Brain microvascular endothelial cell (primary cell): Measurements from ENCODE around the gene KRT17.

Source experiments
- DNase-seq: peaks from one replicate; pipeline ENCODE4 v3.0.0-alpha.2; 2020
- H3K27ac ChIP-seq: fragments of 250-450 bp; sonication (Bioruptor Pico); 2 replicates; pipeline ENCODE4 v1.5.1; 2020; ENCODE audit warnings: mild to moderate bottlenecking, moderate library complexity
- H3K27me3 ChIP-seq: fragments of 250-450 bp; sonication (Bioruptor Pico); replicated peaks from 2 replicates; pipeline ENCODE4 v1.5.1; 2020; ENCODE audit warnings: mild to moderate bottlenecking
- H3K36me3 ChIP-seq: fragments of 250-450 bp; sonication (Bioruptor Pico); replicated peaks from 2 replicates; pipeline ENCODE4 v1.5.1; 2020; ENCODE audit warnings: mild to moderate bottlenecking
- H3K4me3 ChIP-seq: 2 replicates; pipeline ENCODE4 v1.5.1; 2011; ENCODE audit warnings: low read depth, mild to moderate bottlenecking, control low read depth, low read length, moderate library complexity
- in situ Hi-C: cut with HindIII; loops from 2 replicates; pipeline ENCODE4 v1.10.0; 2017; ENCODE audit warnings: low sequenced_read_pairs, low pct_ligation_motif_present
- TF ChIP-seq, protein P1 (sequence below): IDR thresholded peaks from 2 replicates; pipeline ENCODE4 v1.5.1; 2011; ENCODE audit warnings: low read depth, mild to moderate bottlenecking, moderate library complexity, low read length, control low read depth, inconsistent platforms; ENCODE audit errors: missing control alignments

Gene KRT17

DNA sequence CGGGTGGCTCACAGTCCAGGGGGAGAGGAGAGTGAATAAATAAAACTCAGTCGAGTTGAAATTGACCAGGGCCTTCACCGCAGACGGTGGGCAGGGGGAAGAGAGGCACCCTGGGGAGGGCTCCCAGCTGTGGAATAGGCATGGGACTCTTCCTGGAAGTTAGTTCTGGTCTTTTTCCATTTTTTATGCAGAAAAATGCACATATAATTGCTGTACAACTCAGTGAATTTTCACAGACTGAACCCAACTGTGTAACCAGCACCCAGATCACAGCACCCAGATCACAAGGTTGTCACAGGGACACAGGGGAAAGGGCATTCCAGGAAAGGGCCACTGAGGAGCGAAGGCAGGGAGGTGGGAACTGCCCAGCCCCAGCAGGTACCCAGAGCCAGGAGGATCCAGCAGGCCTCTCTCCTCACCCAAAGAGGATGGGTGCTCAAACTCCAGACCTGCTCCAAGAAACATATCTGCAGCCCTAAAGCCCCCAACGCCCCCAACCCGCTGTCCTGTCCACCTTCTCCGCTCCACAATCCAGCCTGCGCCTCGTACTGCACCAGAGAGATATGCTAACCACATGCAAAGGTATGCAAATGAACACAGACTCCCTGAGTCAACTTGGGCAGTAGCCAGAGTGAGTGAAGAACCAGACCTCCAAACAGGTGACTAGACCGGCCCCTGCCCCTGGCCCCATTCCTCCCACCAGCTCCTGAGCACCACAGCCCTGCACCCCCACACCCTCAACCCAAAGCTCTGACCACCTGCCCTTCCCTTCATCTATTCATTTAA, 35.2 kb upstream of the KRT17 start:
- TF ChIP-seq, protein P1, sequence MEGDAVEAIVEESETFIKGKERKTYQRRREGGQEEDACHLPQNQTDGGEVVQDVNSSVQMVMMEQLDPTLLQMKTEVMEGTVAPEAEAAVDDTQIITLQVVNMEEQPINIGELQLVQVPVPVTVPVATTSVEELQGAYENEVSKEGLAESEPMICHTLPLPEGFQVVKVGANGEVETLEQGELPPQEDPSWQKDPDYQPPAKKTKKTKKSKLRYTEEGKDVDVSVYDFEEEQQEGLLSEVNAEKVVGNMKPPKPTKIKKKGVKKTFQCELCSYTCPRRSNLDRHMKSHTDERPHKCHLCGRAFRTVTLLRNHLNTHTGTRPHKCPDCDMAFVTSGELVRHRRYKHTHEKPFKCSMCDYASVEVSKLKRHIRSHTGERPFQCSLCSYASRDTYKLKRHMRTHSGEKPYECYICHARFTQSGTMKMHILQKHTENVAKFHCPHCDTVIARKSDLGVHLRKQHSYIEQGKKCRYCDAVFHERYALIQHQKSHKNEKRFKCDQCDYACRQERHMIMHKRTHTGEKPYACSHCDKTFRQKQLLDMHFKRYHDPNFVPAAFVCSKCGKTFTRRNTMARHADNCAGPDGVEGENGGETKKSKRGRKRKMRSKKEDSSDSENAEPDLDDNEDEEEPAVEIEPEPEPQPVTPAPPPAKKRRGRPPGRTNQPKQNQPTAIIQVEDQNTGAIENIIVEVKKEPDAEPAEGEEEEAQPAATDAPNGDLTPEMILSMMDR = no peak
- in situ Hi-C loops = no loop called here
- Histone ChIP-seq H3K27me3 (no peaks in the 10 kb centered on the region), H3K27ac (no peak overlapping the region), H3K4me3 (no peak overlapping the region), H3K36me3 (no peaks in the 10 kb centered on the region)
- DNase-seq = no peak

DNA sequence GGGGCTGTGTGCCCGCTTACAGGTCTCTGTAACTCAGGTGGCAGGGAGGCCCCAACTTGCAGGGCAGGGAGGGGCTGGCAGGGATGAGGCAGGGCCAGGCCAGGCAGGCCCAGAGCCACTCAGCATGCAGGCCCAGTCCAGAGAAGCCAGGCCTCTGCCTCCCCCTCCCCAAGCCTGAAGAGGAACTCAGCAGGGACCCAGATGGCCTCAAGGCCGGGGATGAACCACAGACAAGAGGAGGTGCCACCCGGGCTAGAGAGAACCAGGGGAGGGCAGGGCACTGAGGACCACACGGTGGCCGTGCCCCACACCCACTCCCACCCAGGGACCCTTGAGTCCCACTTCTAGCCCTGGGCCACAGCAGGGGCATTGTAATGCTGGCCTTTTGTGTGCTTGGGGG, 34.5 kb upstream of the KRT17 start:
- in situ Hi-C loops = no loop called here
- H3K4me3 ChIP-seq = no peak overlapping the region
- TF ChIP-seq, protein P1 = no peak
- H3K27me3 ChIP-seq = no peaks in the 10 kb centered on the region
- no peak overlapping the region for H3K27ac ChIP-seq
- no peaks in the 10 kb centered on the region for H3K36me3 ChIP-seq
- no peak for DNase-seq

DNA sequence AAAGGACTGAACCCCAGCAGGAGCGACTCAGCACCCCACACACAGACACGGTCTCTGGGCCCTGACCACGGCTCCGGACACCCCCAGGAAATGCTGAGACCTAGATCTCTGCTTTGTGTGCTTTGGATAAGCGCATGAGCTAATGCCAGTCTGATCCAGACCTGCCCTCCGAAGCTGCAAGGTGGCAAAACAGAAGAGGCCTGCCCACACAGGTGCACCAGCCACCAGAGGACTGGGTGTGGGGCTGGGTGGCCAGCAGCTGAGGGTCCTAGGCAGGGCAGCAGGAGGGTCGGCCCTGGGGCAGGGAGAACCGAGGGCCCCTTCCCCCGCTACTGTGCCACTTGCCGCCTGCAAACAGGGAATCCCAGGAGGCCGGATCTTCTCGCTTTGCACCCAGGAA, 33.6 kb upstream of the KRT17 start:
- no peaks in the 10 kb centered on the region for H3K27me3 ChIP-seq
- in situ Hi-C loops = no loop called here
- H3K4me3 ChIP-seq = no peak overlapping the region
- H3K27ac ChIP-seq = no peak overlapping the region
- TF ChIP-seq, protein P1 = no peak
- DNase-seq = no peak
- no peaks in the 10 kb centered on the region for H3K36me3 ChIP-seq

DNA sequence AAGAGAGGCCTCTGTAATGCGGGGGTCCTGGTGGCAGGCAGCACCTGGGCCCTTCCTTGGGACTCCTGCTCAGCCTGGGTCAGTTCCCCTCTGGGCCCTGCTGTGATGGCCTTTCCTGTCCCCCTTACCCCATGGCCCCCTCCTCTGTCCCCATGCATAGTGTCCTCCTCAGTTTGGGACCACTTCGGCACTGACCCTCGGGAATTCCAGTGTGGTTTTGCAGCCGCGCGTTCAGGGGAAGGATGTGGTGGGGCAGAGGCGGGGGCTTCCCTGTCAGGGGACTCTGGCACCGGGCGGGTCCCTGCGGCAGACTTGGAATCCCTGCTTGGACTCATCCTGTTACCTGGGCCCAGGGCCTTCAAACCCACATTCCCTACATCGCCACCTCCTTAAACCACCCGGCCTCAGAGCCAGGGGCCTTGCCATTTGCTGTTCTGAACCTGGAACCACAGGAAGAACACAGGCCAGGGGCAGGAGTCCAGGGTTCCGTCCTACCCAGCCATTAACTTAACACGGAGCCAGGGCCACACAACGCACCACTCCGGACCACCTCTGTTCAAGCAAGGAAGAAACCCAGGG, 32.9 kb upstream of the KRT17 start:
- Histone ChIP-seq H3K4me3 (no peak overlapping the region), H3K27me3 (no peaks in the 10 kb centered on the region), H3K36me3 (no peaks in the 10 kb centered on the region), H3K27ac (no peak overlapping the region)
- in situ Hi-C loops = no loop called here
- TF ChIP-seq, protein P1 = no peak
- no peak for DNase-seq

DNA sequence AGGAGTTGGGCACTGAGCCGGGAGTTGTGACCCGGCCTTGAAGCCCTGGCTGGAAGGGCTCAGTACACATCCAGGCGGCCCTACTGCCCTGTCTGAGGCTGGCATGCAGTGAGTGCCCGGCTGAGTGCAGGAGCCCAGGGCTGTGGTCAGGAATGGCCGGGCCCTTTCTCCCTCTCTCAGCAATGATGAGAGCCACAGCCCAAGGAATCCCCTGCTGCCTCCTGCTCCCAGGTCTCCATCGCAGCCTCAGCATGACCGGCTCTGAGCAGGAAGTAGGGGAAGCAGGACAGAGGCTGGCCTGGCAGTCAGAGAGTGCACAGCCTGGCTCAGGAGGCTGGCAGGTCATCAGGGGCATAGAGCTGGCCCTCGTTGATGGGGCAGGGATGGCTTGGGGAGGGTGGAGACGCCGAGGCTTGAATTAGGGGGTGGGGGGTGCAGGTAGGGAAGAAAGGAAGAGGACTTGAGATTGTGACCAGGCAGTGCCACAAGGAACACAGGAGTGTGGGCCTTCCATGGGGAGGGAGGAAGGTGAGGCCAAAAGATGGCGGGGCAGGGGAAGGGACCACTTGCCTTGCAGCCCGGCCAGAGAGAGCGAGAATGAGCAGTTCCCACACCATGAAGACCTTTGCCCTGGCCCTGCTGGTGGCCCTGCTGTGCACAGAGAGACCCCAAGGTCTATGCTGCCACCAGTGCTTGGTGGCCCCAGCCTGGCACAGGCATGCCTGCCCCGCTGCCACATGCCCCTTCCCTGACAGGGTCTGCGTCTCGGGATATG, 32.1 kb upstream of the KRT17 start:
- TF ChIP-seq, protein P1 = no peak
- Histone ChIP-seq H3K4me3 (no peak overlapping the region), H3K27me3 (no peaks in the 10 kb centered on the region), H3K27ac (no peak overlapping the region), H3K36me3 (no peaks in the 10 kb centered on the region)
- DNase-seq = no peak
- in situ Hi-C loops = no loop called here
